Lower lobe of right lung (tissue), 2 donors: Measurements from ENCODE around the gene BOD1L1. TPM values are rescaled to one million over a fixed set of nuclear protein-coding genes. Genes with fewer than 3 reads are reported as not detected.

Experiments
- ATAC-seq, 2 donors: fragments of 200-7000 bp; cut with Tn5 transposase; one replicate each; pipeline ENCODE4 v1.9.1; 2020 to 2022; ENCODE audit warnings: mild to moderate bottlenecking in 2 of 2, moderate library complexity in 2 of 2
- DNase-seq: peaks from one replicate; pipeline ENCODE4 v3.0.0-alpha.2; 2020
- H3K27ac ChIP-seq: fragments of 200-600 bp; one replicate; pipeline ENCODE4 v1.8.0; 2022
- H3K27me3 ChIP-seq: fragments of 200-600 bp; one replicate; pipeline ENCODE4 v1.8.0; 2022; ENCODE audit warnings: low read depth
- H3K36me3 ChIP-seq: fragments of 200-600 bp; one replicate; pipeline ENCODE4 v1.8.0; 2022; ENCODE audit warnings: mild to moderate bottlenecking
- H3K4me1 ChIP-seq: fragments of 200-600 bp; one replicate; pipeline ENCODE4 v1.8.0; 2022
- H3K4me3 ChIP-seq: fragments of 200-600 bp; one replicate; pipeline ENCODE4 v1.8.0; 2022; ENCODE audit warnings: mild to moderate bottlenecking
- H3K9me3 ChIP-seq: fragments of 200-600 bp; one replicate; pipeline ENCODE4 v1.8.0; 2022
- CTCF ChIP-seq: fragments of 200-600 bp; IDR thresholded peaks from one replicate; pipeline ENCODE4 v1.8.0; 2022; ENCODE audit warnings: antibody characterized with exemption, mild to moderate bottlenecking
- intact Hi-C: fragments of 100-400 bp; cut with DNase I; formaldehyde crosslinking; loops from one replicate; pipeline ENCODE4 v1.11.0; 2022
- total RNA-seq: library from RNA; stranded (reverse); fragmentation: NEBNext Ultra II Directional; extraction: Animal tissue kit (Norgen Biotek cat#: 25700); gene quantifications from one replicate; pipeline ENCODE4 v1.2.1, GENCODE V29; 2021
- donor health status: DM: no; HTN: yes; CAD: no; lungs with severe emphysema.

The BOD1L1 gene
- total RNA-seq, 1 donor from 2014 or later: 42.7 TPM

- no peak for ATAC-seq
- Histone ChIP-seq H3K4me1 (peaks cover 7% of the 10 kb centered on the region), H3K27me3 (peaks cover 28% of the 10 kb centered on the region), H3K4me3 (no peak overlapping the region), H3K27ac (no peak overlapping the region), H3K36me3 (no peaks in the 10 kb centered on the region), H3K9me3 (no peaks in the 10 kb centered on the region)
- no peak for TF ChIP-seq CTCF
- intact Hi-C loops: no loop called here
- DNase-seq: no peak
Observed at GRCh38 chr4:13553081-13553480, 74.4 kb downstream of the BOD1L1 start.

- intact Hi-C loops: loop anchor here (10.0 kb wide), 2 partner anchors 694 to 824 kb away; no protein-coding TSS in a partner anchor
- Histone ChIP-seq H3K4me3 (peak overlapping the region; percentile 31), H3K4me1 (peaks cover 37% of the 10 kb centered on the region), H3K27me3 (peaks cover 68% of the 10 kb centered on the region), H3K36me3 (no peaks in the 10 kb centered on the region), H3K9me3 (no peaks in the 10 kb centered on the region), H3K27ac (no peak overlapping the region)
- DNase-seq (peak; percentile 86), ATAC-seq (peak; percentile 71 to 82)
- peak; percentile 89 for TF ChIP-seq CTCF
Observed at GRCh38 chr4:13548984-13549546, 78.5 kb downstream of the BOD1L1 start.

- H3K27ac ChIP-seq: no peak overlapping the region
Observed at GRCh38 chr4:13548059-13548983, 79.2 kb downstream of the BOD1L1 start.

GRCh38 chr4:13547485-13548041 lies 80.0 kb downstream of the BOD1L1 start:
- DNase-seq (no peak), ATAC-seq (peak in 1 of 2 donors; percentile 2)
- H3K4me3 ChIP-seq: peak overlapping the region; percentile 44
- intact Hi-C loops: loop anchor here (10.0 kb wide), 2 partner anchors 693 to 823 kb away; no protein-coding TSS in a partner anchor
- TF ChIP-seq CTCF: no peak
- H3K36me3 ChIP-seq: no peaks in the 10 kb centered on the region
- peaks cover 83% of the 10 kb centered on the region for H3K27me3 ChIP-seq
- no peaks in the 10 kb centered on the region for H3K9me3 ChIP-seq
- H3K4me1 ChIP-seq: peaks cover 45% of the 10 kb centered on the region
- H3K27ac ChIP-seq: no peak overlapping the region

More at GRCh38 chr4:13548059-13548983, 79.2 kb downstream of the BOD1L1 start:
- ATAC-seq (no peak), DNase-seq (no peak)
- peak overlapping the region; percentile 44 for H3K4me3 ChIP-seq
- H3K4me1 ChIP-seq: peaks cover 43% of the 10 kb centered on the region
- H3K27me3 ChIP-seq: peaks cover 75% of the 10 kb centered on the region
- no peaks in the 10 kb centered on the region for H3K9me3 ChIP-seq
- H3K36me3 ChIP-seq: no peaks in the 10 kb centered on the region
- intact Hi-C loops: loop anchor here (10.0 kb wide), 2 partner anchors 694 to 824 kb away; no protein-coding TSS in a partner anchor
- no peak for TF ChIP-seq CTCF

- H3K36me3 ChIP-seq: no peaks in the 10 kb centered on the region
- peaks cover 89% of the 10 kb centered on the region for H3K27me3 ChIP-seq
- no peaks in the 10 kb centered on the region for H3K9me3 ChIP-seq
- DNase-seq: no peak
- intact Hi-C loops: loop anchor here (10.0 kb wide), 2 partner anchors 692 to 822 kb away; no protein-coding TSS in a partner anchor
- peaks cover 51% of the 10 kb centered on the region for H3K4me1 ChIP-seq
- peak overlapping the region; percentile 44 for H3K4me3 ChIP-seq
- no peak overlapping the region for H3K27ac ChIP-seq
- TF ChIP-seq CTCF: no peak
- peak in 1 of 2 donors; percentile 2 for ATAC-seq
Observed at GRCh38 chr4:13546941-13547484, 80.5 kb downstream of the BOD1L1 start.
